Duodenal mucosa (tissue), 2 donors: ENCODE measurements around the gene MRPS27.

Experiments used
- H3K27ac ChIP-seq: one replicate; pipeline ENCODE4 v1.7.0; 2013; ENCODE audit warnings: low read depth, low read length
- H3K27me3 ChIP-seq, 2 donors: one replicate each; pipeline ENCODE4 v1.7.0; 2013; ENCODE audit warnings: low read length in 2 of 2, control low read depth in 1 of 2; ENCODE audit not compliant: insufficient read depth in 2 of 2, control insufficient read depth in 1 of 2
- H3K36me3 ChIP-seq, 2 donors: one replicate each; pipeline ENCODE4 v1.7.0; 2013; ENCODE audit warnings: low read length in 2 of 2, control low read depth in 1 of 2; ENCODE audit not compliant: insufficient read depth in 2 of 2, control insufficient read depth in 1 of 2
- H3K4me1 ChIP-seq, 2 donors: one replicate each; pipeline ENCODE4 v1.7.0; 2013; ENCODE audit warnings: low read length in 2 of 2, control low read depth in 1 of 2; ENCODE audit not compliant: insufficient read depth in 2 of 2, control insufficient read depth in 1 of 2
- H3K4me3 ChIP-seq, 2 donors: one replicate each; pipeline ENCODE4 v1.7.0; 2013; ENCODE audit warnings: low read length in 2 of 2, low read depth in 1 of 2
- H3K9ac ChIP-seq, 2 donors: one replicate each; pipeline ENCODE4 v1.7.0; 2013; ENCODE audit warnings: low read length in 2 of 2, low read depth in 1 of 2
- H3K9me3 ChIP-seq, 2 donors: one replicate each; pipeline ENCODE4 v1.7.0; 2013; ENCODE audit warnings: low read length in 2 of 2, control low read depth in 1 of 2; ENCODE audit not compliant: control insufficient read depth in 1 of 2

The MRPS27 gene

GRCh38 chr5:72210888-72211678 lies 109.0 kb downstream of the MRPS27 start:
- no peaks in the 10 kb centered on the region for H3K4me1 ChIP-seq
- no peaks in the 10 kb centered on the region for H3K27me3 ChIP-seq
- H3K9ac ChIP-seq: no peak overlapping the region
- H3K27ac ChIP-seq: no peak overlapping the region
- H3K4me3 ChIP-seq: no peak overlapping the region
- no peaks in the 10 kb centered on the region for H3K9me3 ChIP-seq
- no peaks in the 10 kb centered on the region for H3K36me3 ChIP-seq

GRCh38 chr5:72209147-72210115 lies 110.6 kb downstream of the MRPS27 start:
- Histone ChIP-seq H3K9me3 (no peaks in the 10 kb centered on the region), H3K36me3 (no peaks in the 10 kb centered on the region), H3K9ac (no peak overlapping the region), H3K4me3 (no peak overlapping the region), H3K27ac (no peak overlapping the region), H3K4me1 (no peaks in the 10 kb centered on the region), H3K27me3 (no peaks in the 10 kb centered on the region)

- no peak overlapping the region for H3K9ac ChIP-seq
- no peaks in the 10 kb centered on the region for H3K4me1 ChIP-seq
- no peaks in the 10 kb centered on the region for H3K27me3 ChIP-seq
- no peaks in the 10 kb centered on the region for H3K9me3 ChIP-seq
- no peaks in the 10 kb centered on the region for H3K36me3 ChIP-seq
- no peak overlapping the region for H3K4me3 ChIP-seq
- no peak overlapping the region for H3K27ac ChIP-seq
Observed at GRCh38 chr5:72208324-72208926, 111.6 kb downstream of the MRPS27 start.

GRCh38 chr5:72206994-72207393 lies 113.0 kb downstream of the MRPS27 start:
- no peaks in the 10 kb centered on the region for H3K4me1 ChIP-seq
- H3K9me3 ChIP-seq: no peaks in the 10 kb centered on the region
- no peaks in the 10 kb centered on the region for H3K27me3 ChIP-seq
- H3K27ac ChIP-seq: no peak overlapping the region
- no peak overlapping the region for H3K9ac ChIP-seq
- H3K4me3 ChIP-seq: no peak overlapping the region
- no peaks in the 10 kb centered on the region for H3K36me3 ChIP-seq

- Histone ChIP-seq H3K9ac (no peak overlapping the region), H3K4me3 (no peak overlapping the region), H3K4me1 (no peaks in the 10 kb centered on the region), H3K27ac (no peak overlapping the region), H3K9me3 (no peaks in the 10 kb centered on the region), H3K36me3 (no peaks in the 10 kb centered on the region), H3K27me3 (no peaks in the 10 kb centered on the region)
Observed at GRCh38 chr5:72206160-72206559, 113.9 kb downstream of the MRPS27 start.

GRCh38 chr5:72205431-72206009 lies 114.5 kb downstream of the MRPS27 start:
- Histone ChIP-seq H3K4me1 (no peaks in the 10 kb centered on the region), H3K27ac (no peak overlapping the region), H3K9me3 (no peaks in the 10 kb centered on the region), H3K9ac (no peak overlapping the region), H3K36me3 (no peaks in the 10 kb centered on the region), H3K27me3 (no peaks in the 10 kb centered on the region), H3K4me3 (no peak overlapping the region)

- Histone ChIP-seq H3K9me3 (no peaks in the 10 kb centered on the region), H3K4me1 (no peaks in the 10 kb centered on the region), H3K4me3 (no peak overlapping the region), H3K9ac (no peak overlapping the region), H3K27ac (no peak overlapping the region), H3K36me3 (no peaks in the 10 kb centered on the region), H3K27me3 (no peaks in the 10 kb centered on the region)
Observed at GRCh38 chr5:72204946-72205345, 115.1 kb downstream of the MRPS27 start.

GRCh38 chr5:72203251-72203845 lies 116.7 kb downstream of the MRPS27 start:
- H3K4me3 ChIP-seq: no peak overlapping the region
- H3K27me3 ChIP-seq: peaks cover 0 to 2% of the 10 kb centered on the region in 2 donors
- no peaks in the 10 kb centered on the region for H3K4me1 ChIP-seq
- no peaks in the 10 kb centered on the region for H3K9me3 ChIP-seq
- no peak overlapping the region for H3K9ac ChIP-seq
- H3K36me3 ChIP-seq: no peaks in the 10 kb centered on the region
- H3K27ac ChIP-seq: no peak overlapping the region

GRCh38 chr5:72202331-72202825 lies 117.7 kb downstream of the MRPS27 start:
- Histone ChIP-seq H3K36me3 (no peaks in the 10 kb centered on the region), H3K4me3 (no peak overlapping the region), H3K4me1 (no peaks in the 10 kb centered on the region), H3K9ac (no peak overlapping the region), H3K9me3 (no peaks in the 10 kb centered on the region), H3K27ac (no peak overlapping the region), H3K27me3 (peaks cover 0 to 11% of the 10 kb centered on the region in 2 donors)
